ENCODE data around the gene OSBPL5.
"Not testable (repeated sequence)": the region's sequence is repeated elsewhere in the genome, so short reads cannot be mapped to it uniquely, and the experiment has no call there.

OSBPL5 gene

GRCh38 chr11:3180869-3181268 is 15.8 kb upstream of the OSBPL5 start:
- no peak for FAIRE-seq

GRCh38 chr11:3178349-3178748 is 13.2 kb upstream of the OSBPL5 start:
- no peak for FAIRE-seq

DNA sequence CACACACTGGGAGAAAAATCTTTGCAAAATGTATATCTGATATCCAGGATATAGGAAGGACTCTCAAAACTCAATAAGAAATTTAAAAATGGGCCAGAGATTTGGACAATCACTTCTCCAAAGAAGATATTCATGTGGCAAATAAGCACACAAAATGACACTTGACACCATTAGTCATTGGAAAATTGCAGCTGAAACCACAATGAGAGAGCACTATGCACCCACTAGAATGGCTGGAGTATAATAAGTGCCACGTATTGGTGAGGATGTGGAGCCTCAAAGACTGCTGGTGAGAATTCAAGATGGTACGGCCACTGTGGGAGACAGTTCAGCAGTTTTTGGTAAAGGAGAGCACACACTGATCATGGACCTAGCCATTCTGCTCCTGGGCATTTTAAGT is 12.8 kb upstream of the OSBPL5 start:
- no peak for FAIRE-seq

GRCh38 chr11:3176487-3176886 is 11.4 kb upstream of the OSBPL5 start:
- no peak for FAIRE-seq

GRCh38 chr11:3175194-3175593 is 10.1 kb upstream of the OSBPL5 start:
- FAIRE-seq: no peak

GRCh38 chr11:3174387-3174786 is 9.3 kb upstream of the OSBPL5 start:
- no peak for FAIRE-seq

DNA sequence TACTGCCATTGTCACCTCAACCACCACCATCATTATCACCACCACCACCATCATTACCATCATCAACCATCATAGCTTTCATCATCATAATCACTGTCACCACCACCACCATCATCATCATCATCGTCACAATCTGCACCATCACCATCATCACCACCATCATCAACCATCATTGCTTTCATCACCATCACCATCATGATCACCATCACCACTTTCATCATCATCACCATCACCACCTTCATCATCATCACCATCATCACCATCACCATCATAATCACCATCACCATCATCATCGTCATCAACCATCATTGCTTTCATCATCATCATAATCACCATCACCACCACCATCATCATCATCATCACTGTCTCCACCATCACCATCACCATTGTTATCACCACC is 8.7 kb upstream of the OSBPL5 start:
- no peak for FAIRE-seq

DNA sequence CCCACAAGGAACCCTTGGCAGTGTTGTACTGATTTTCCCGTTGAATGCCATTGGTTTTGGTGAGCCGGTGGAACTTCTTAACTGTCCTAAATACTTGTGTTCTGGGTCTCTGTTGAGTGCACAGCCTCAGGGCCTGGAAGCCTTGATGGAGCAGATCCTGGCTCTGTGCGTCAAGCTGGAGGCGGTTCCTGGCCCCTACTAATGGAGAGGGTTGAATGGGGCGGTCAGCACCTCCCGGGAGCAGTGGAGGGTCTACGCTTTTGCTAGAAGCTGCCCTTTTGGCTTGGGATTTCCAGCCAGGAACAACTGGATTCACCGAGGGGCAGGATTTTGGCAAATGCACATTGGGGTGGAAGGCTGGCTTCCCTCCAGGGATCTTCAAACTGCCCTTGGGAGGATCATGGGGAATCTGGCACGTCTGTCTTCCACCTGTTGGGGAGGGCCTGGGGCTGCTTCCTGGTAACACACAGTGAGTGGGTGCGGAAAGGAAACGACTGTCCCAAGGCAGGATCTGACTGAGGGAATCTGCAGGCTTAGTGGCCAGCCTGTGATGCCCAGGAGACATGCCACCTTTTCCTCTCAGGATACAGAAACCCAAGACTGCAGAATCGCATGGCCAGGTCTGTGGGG is 6.9 kb upstream of the OSBPL5 start:
- no peak for FAIRE-seq

- FAIRE-seq: no peak
Measured at GRCh38 chr11:3170756-3171650, 5.9 kb upstream of the OSBPL5 start.

- no peak for FAIRE-seq
Measured at GRCh38 chr11:3170044-3170755, 5.1 kb upstream of the OSBPL5 start.

DNA sequence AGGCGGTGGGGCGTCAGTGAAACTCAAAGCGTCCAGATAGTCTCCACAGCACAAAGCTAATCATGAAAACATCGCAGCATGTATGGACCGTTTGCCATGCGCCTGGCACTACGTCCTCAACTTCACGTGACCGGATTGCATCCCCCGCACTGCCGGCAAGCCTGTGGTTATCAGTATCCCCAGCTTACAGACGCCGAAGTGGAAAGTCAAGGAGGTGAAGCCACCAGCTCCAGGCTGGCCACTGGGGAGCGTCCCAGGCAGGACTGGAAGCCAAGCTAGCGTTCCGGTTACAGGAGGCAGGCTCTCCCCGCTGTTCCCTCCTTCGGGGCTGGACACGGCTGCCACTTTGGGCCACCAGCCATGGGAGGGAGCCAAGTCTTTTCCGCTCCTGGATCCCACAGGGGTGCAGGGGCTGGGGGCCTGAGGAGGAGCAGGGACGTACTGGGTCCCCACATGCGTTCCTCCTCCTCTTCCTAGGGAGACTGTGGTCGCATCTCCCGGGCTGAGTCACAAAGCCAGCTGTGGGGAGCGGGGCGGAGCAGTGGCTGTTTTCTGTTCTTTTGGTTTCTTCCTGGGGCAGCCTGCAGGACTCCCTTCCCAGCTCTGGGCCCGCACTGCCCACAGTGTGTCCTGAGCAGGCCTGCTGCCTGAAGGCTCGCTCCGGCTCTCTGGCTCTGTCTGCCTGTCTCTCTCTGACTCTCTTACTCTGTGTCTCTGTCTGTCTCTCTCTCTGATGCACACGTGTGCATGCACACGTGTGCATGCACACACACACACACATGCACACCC is 4.3 kb upstream of the OSBPL5 start:
- FAIRE-seq: no peak

DNA sequence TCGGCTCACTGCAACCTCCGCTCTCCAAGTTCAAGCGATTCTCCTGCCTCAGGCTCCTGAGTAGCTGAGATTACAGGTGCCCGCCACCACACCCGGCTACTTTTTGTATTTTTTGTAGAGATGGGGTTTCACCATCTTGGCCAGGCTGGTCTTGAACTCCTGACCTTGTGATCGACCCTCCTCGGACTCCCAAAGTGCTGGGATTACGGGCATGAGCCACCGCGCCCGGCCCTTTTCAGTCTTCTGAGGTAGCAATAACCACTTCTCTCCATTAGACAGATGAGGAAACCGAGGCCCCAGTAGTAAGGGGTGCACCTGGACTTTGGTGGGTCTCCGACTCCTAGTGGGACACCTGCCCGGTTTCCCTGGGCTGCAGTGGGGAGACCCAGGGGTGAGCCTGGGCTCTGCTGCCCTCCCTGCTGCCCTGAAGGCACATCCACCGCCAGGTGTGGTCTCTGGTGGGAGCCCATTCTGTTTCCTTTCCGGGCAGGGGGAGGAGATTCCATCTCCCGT is 3.7 kb upstream of the OSBPL5 start:
- FAIRE-seq: not testable (repeated sequence)

DNA sequence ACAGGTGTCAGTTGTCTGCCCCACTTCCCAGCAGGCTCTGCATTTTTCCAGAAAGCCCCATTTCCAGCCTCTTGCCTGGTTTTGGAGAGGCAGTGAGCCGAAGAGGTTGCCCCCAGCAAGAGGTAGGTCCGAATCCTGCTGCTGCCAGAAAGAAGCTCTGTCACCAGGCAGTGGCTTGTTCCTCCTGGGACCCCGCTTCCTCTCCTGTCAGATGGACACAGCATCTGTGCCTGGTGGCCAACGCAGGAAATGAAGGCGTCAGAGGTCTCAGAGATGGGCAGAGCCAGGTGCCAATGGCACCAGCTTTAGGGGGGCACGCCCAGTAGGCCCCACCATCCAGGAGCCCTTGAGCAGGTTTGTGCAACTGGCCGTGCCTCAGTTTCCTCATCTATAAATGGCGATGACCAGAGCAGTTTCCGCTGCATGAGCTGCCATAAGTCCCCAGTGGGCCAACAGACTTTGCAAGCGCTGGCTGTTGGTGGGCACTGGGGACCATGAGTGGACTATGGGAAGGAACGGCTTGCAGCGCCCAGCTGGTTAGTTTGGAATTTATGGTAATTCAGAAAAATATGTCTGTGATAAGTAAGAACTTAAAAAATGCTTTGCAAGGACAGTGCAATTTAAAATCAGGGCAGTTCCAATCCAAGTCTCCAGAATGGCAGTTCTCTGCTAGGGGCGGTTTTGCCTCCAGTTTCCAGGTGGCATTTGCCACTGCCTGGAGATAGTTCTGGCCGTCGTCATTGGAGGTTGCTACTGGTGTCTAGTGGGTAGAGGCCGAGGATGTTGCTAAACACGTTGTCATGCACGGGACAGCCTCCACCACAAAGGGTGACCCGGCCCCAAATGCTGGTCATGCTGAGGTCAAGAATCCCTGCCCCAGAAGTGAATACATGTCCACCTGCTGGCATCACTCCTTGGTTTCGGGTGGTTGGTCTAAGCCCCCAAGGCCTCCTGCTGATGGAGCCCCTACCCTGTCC is 2.3 kb upstream of the OSBPL5 start:
- no peak for FAIRE-seq

DNA sequence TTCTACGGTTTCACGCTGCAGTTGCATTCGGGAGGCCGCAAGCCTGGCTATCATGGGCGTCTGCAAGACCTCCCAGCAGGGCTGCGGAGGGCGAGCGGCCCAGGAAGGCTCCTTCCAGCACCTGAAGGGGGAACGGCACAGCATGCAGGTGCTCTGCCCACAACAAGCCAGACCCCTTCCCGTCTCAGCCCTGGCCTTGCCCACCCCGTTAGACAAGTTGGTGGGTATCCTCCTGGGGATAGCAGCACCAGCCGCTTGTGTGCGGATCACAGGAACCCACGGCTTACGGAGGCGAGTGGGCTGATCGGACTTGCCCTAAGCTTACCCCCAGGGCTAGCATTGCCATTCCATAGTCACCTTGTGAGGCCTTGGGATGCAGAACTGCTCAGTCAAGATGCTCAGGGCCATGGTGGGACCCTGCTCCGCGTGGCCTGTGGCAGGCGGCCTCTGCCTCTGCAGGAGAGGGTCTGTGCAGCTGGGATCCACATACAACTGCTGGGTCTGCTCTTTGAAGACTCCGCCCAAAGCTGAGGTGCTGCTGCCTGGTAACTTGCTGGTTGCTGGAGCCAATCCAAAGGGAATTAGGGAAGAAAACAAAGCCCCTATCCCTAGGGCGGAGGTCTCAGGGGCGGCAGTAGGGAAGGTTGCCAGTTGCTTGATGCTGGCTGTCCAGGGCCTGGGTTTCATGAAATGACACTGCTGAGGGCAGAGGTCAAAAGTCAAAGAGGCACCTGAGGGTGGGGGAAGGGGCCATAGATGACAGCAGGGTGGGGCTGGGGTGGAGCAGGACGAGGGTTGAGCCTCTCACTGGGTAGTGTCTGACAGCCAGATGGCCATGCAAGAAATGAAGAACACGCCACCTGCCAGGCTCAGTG is 1.4 kb upstream of the OSBPL5 start:
- FAIRE-seq: no peak

GRCh38 chr11:3165916-3166267 is 782 bp upstream of the OSBPL5 start:
- no peak for FAIRE-seq

- FAIRE-seq: no peak
Measured at GRCh38 chr11:3164552-3165151, 458 bp downstream of the OSBPL5 start.

- no peak for FAIRE-seq
Measured at GRCh38 chr11:3164138-3164551, 965 bp downstream of the OSBPL5 start.

- no peak for FAIRE-seq
Measured at GRCh38 chr11:3163241-3163981, 1.7 kb downstream of the OSBPL5 start.

Measured in colon (tissue), 2 donors.